SK-N-SH (cell line): ENCODE results near the gene IL5. TPM values are rescaled to one million over a fixed set of nuclear protein-coding genes. Genes with fewer than 3 reads are reported as not detected.

Experiments used
- CTCF ChIA-PET: fragments of 300-600, 350-600 bp; formaldehyde crosslinking; extraction: SDS; loops from one replicate; lab custom pipeline; 2021; lab: Yijun Ruan, JAX
- POLR2A ChIA-PET: fragments of 350-600 bp; sonication (Branson Sonifier 250); formaldehyde crosslinking; extraction: SDS; loops from one replicate; lab custom pipeline; 2020; ENCODE audit warnings: antibody characterized with exemption, inconsistent platforms; lab: Yijun Ruan, JAX
- DNase-seq: peaks from one replicate; pipeline ENCODE4 v3.0.0; 2012
- H2AFZ ChIP-seq: fragments of 200-600 bp; sonication (generic); 2 replicates; pipeline ENCODE4 v1.8.1; 2016; ENCODE audit warnings: antibody characterized with exemption, mild to moderate bottlenecking, low read depth
- H3F3A ChIP-seq: fragments of 200-600 bp; sonication (generic); replicated peaks from 2 replicates; pipeline ENCODE3; 2016; ENCODE audit warnings: antibody characterized with exemption, mild to moderate bottlenecking; ENCODE audit not compliant: insufficient read depth
- H3K27ac ChIP-seq, 2 experiments: fragments of 200-500 bp in 1 of 2; fragments of 200-600 bp in 1 of 2; sonication (Bioruptor generic) in 1 of 2; sonication (generic), shearing (Covaris generic) in 1 of 2; 2 replicates each; pipeline versions ENCODE4 v1.5.1 to v1.6.1; 2014 to 2016; ENCODE audit warnings: low read depth in 2 of 2, inconsistent platforms in 1 of 2, low read length in 1 of 2, mild to moderate bottlenecking in 1 of 2, mixed read lengths in 1 of 2
- H3K27me3 ChIP-seq: fragments of 200-600 bp; sonication (generic), shearing (Covaris generic); 2 replicates; pipeline ENCODE4 v1.6.1; 2016; ENCODE audit warnings: mixed run types; ENCODE audit not compliant: insufficient read depth
- H3K36me3 ChIP-seq, 2 experiments: fragments of 200-500 bp in 1 of 2; fragments of 200-600 bp in 1 of 2; sonication (Bioruptor generic) in 1 of 2; sonication (generic) in 1 of 2; replicated peaks in 1 of 2; 2 replicates each; pipeline versions ENCODE3 to v1.5.1; 2014 to 2016; ENCODE audit warnings: low read length in 1 of 2, mild to moderate bottlenecking in 1 of 2; ENCODE audit not compliant: insufficient read depth in 2 of 2, control insufficient read depth in 1 of 2
- H3K4me1 ChIP-seq, 2 experiments: fragments of 200-500 bp in 1 of 2; fragments of 200-600 bp in 1 of 2; sonication (Bioruptor generic) in 1 of 2; sonication (generic), shearing (Covaris generic) in 1 of 2; 2 replicates each; pipeline versions ENCODE4 v1.5.1 to v1.6.1; 2014 to 2016; ENCODE audit warnings: low read depth in 1 of 2, low read length in 1 of 2, mixed run types in 1 of 2; ENCODE audit not compliant: insufficient read depth in 2 of 2, control insufficient read depth in 1 of 2
- H3K4me2 ChIP-seq: fragments of 200-600 bp; sonication (generic), shearing (Covaris generic); 2 replicates; pipeline ENCODE4 v1.6.1; 2017; ENCODE audit warnings: mixed run types
- H3K4me3 ChIP-seq, 2 experiments: fragments of 200-500 bp in 1 of 2; fragments of 200-600 bp in 1 of 2; sonication (Bioruptor generic) in 1 of 2; sonication (generic), shearing (Covaris generic) in 1 of 2; 2 replicates each; pipeline versions ENCODE4 v1.5.1 to v1.8.1; 2014 to 2016; ENCODE audit warnings: low read depth in 2 of 2, inconsistent platforms in 1 of 2, low read length in 1 of 2, mild to moderate bottlenecking in 1 of 2, mixed read lengths in 1 of 2, moderate library complexity in 1 of 2
- H3K79me2 ChIP-seq: fragments of 200-600 bp; sonication (generic); 2 replicates; pipeline ENCODE4 v1.8.1; 2017; ENCODE audit warnings: mild to moderate bottlenecking; ENCODE audit not compliant: insufficient read depth
- H3K9ac ChIP-seq: fragments of 200-600 bp; sonication (generic); 2 replicates; pipeline ENCODE4 v1.6.1; 2017; ENCODE audit warnings: mixed run types
- H3K9me2 ChIP-seq: fragments of 200-600 bp; sonication (generic); 2 replicates; pipeline ENCODE4 v1.6.1; 2017; ENCODE audit warnings: mixed run types
- H3K9me3 ChIP-seq: fragments of 200-600 bp; sonication (generic); 2 replicates; pipeline ENCODE4 v1.6.1; 2017; ENCODE audit warnings: mixed run types, mild to moderate bottlenecking, moderate library complexity
- H4K20me1 ChIP-seq: fragments of 200-600 bp; sonication (generic); 2 replicates; pipeline ENCODE4 v1.6.1; 2017; ENCODE audit warnings: mild to moderate bottlenecking, mixed run types; ENCODE audit not compliant: insufficient read depth
- EZH2phosphoT487 ChIP-seq: fragments of 200-600 bp; sonication (generic); IDR thresholded peaks from 2 replicates; pipeline ENCODE4 v1.6.1; 2017; ENCODE audit warnings: low read depth, mixed run types, mild to moderate bottlenecking, antibody characterized with exemption, moderate library complexity, borderline replicate concordance
- FOSL2 ChIP-seq: IDR thresholded peaks from 2 replicates; pipeline ENCODE4 v1.4.0; 2012; ENCODE audit warnings: low read depth, mild to moderate bottlenecking, moderate library complexity, borderline replicate concordance
- FOXJ3 ChIP-seq: sonication (generic); formaldehyde crosslinking; IDR thresholded peaks from 2 replicates; pipeline ENCODE4 v1.5.1; 2020; ENCODE audit warnings: mild to moderate bottlenecking, missing genetic modification reagents
- FOXM1 ChIP-seq: IDR thresholded peaks from 2 replicates; pipeline ENCODE4 v1.4.0; 2012; ENCODE audit warnings: low read depth, mild to moderate bottlenecking
- GABPA ChIP-seq: IDR thresholded peaks from 2 replicates; pipeline ENCODE4 v1.4.0; 2012; ENCODE audit warnings: low read depth, mild to moderate bottlenecking
- GATA2 ChIP-seq: sonication (generic); formaldehyde crosslinking; IDR thresholded peaks from 2 replicates; pipeline ENCODE4 v1.5.0; 2020; ENCODE audit warnings: mild to moderate bottlenecking, missing genetic modification reagents
- MEF2A ChIP-seq: IDR thresholded peaks from 2 replicates; pipeline ENCODE4 v1.4.0; 2012; ENCODE audit warnings: low read depth, borderline replicate concordance
- RCOR1 ChIP-seq: fragments of 150-350 bp; IDR thresholded peaks from 2 replicates; pipeline ENCODE4 v1.6.1; 2017; ENCODE audit warnings: antibody characterized with exemption, low read length
- REST ChIP-seq: IDR thresholded peaks from 2 replicates; pipeline ENCODE4 v1.6.1; 2012; ENCODE audit warnings: mild to moderate bottlenecking, low read depth, low read length, moderate library complexity
- SIN3A ChIP-seq: IDR thresholded peaks from 2 replicates; pipeline ENCODE4 v1.6.1; 2012; ENCODE audit warnings: low read depth, mild to moderate bottlenecking, low read length, moderate library complexity, borderline replicate concordance
- SMC3 ChIP-seq: IDR thresholded peaks from 2 replicates; pipeline ENCODE4 v1.6.1; 2012; ENCODE audit warnings: low read depth, low read length, improper control_type of control experiment
- TAF1 ChIP-seq: IDR thresholded peaks from 2 replicates; pipeline ENCODE4 v1.6.1; 2012; ENCODE audit warnings: low read depth, mild to moderate bottlenecking, low read length, moderate library complexity, borderline replicate concordance
- TCF12 ChIP-seq: IDR thresholded peaks from 2 replicates; pipeline ENCODE4 v1.4.0; 2012
- TEAD4 ChIP-seq: IDR thresholded peaks from 2 replicates; pipeline ENCODE4 v1.4.0; 2012; ENCODE audit warnings: mild to moderate bottlenecking, borderline replicate concordance; ENCODE audit not compliant: insufficient read depth
- USF1 ChIP-seq: IDR thresholded peaks from 2 replicates; pipeline ENCODE4 v1.4.0; 2012; ENCODE audit warnings: low read depth, borderline replicate concordance
- USF2 ChIP-seq: fragments of 150-350 bp; IDR thresholded peaks from 2 replicates; pipeline ENCODE4 v1.6.1; 2017; ENCODE audit warnings: antibody characterized with exemption, low read length, low read depth, borderline replicate concordance
- WGBS: methylation state at CpG from one replicate; pipeline ENCODE4 v1.1.6; 2017; ENCODE audit warnings: low lambda C conversion rate; 5-methylcytosine and 5-hydroxymethylcytosine counted together
- polyA plus RNA-seq, 3 experiments: library from polyadenylated mRNA; depleted of rRNA; stranded (reverse); fragments of >200 nt; gene quantifications; 2 replicates each; pipeline ENCODE4 v1.2.3, GENCODE V29; 2012
- TF ChIP-seq, protein P1 (sequence below): IDR thresholded peaks from 2 replicates; pipeline ENCODE4 v1.4.0; 2012; ENCODE audit warnings: low read depth

Gene IL5
- polyA plus RNA-seq, 1 of the 3 experiments (the other 2 are of a cell fraction): not detected

- TF ChIP-seq SIN3A (no peak), TEAD4 (no peak), USF2 (no peak), GABPA (no peak), SMC3 (peak; percentile 36)
Observed at GRCh38 chr5:132506094-132506692, 37.1 kb downstream of the IL5 start (continued).

GRCh38 chr5:132505641-132506040 lies 37.7 kb downstream of the IL5 start:
- CTCF ChIA-PET: interaction anchor here (0.7 to 12.3 kb wide), 20 partner anchors 8 to 315 kb away, joined by 3 to 189 read pairs (median 3); partner anchors contain the start of genes IRF1 and P4HA2
- peaks cover 10% of the 10 kb centered on the region for H3F3A ChIP-seq
- WGBS: 69% methylated on average over 2 of the region's 2 CpGs
- 0 out of 2 replicates have a peak, but pooled peaks cover 7% of the 10 kb centered on the region for H3K9me3 ChIP-seq
- peak overlapping the region; percentile 47; the same call in 1 of the 2 replicates for H3K4me2 ChIP-seq
- no peaks in the 10 kb centered on the region for H3K79me2 ChIP-seq
- peak overlapping the region; percentile 3 to 52; a peak in 3 of 4 replicates for H3K27ac ChIP-seq
- H2AFZ ChIP-seq: 0 out of 2 replicates have a peak overlapping the region, but pooled peaks have one; percentile 52
- no peak overlapping the region for H3K9ac ChIP-seq
- POLR2A ChIA-PET: interaction anchor here (1.1 kb wide), 2 partner anchors 9 to 15 kb away, joined by 3 read pairs; partner anchors contain the start of gene IRF1
- no peaks in the 10 kb centered on the region for H4K20me1 ChIP-seq
- H3K36me3 ChIP-seq: no peaks in the 10 kb centered on the region
- no peaks in the 10 kb centered on the region for H3K9me2 ChIP-seq
- no peak for DNase-seq
- H3K4me1 ChIP-seq: no peaks in the 10 kb centered on the region; a peak in 1 of 4 replicates
- H3K4me3 ChIP-seq: peak overlapping the region in 1 of 2 experiments; percentile 4; a peak in 1 of 4 replicates
- H3K27me3 ChIP-seq: no peaks in the 10 kb centered on the region
- TF ChIP-seq GATA2 (CRISPR knock-in tag) (no peak), USF1 (no peak), MEF2A (no peak), SMC3 (no peak)
- TF ChIP-seq, protein P1, sequence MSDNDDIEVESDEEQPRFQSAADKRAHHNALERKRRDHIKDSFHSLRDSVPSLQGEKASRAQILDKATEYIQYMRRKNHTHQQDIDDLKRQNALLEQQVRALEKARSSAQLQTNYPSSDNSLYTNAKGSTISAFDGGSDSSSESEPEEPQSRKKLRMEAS: no peak

GRCh38 chr5:132504746-132505145 lies 38.6 kb downstream of the IL5 start:
- Histone ChIP-seq H3K36me3 (no peaks in the 10 kb centered on the region), H3K27me3 (no peaks in the 10 kb centered on the region), H3K27ac (no peak overlapping the region), H3K9me2 (no peaks in the 10 kb centered on the region), H3K4me3 (no peak overlapping the region), H3K9me3 (0 out of 2 replicates have a peak, but pooled peaks cover 4% of the 10 kb centered on the region), H2AFZ (no peak overlapping the region), H4K20me1 (no peaks in the 10 kb centered on the region), H3K79me2 (no peaks in the 10 kb centered on the region), H3K9ac (no peak overlapping the region), H3K4me1 (no peaks in the 10 kb centered on the region; a peak in 1 of 4 replicates), H3K4me2 (no peak overlapping the region), H3F3A (peaks cover 6% of the 10 kb centered on the region)
- POLR2A ChIA-PET: no interaction called here
- no peak for DNase-seq
- WGBS: 81% methylated on average over 4 of the region's 4 CpGs
- CTCF ChIA-PET: interaction anchor here (0.6 to 12.3 kb wide), 9 partner anchors 15 to 266 kb away, joined by 3 to 189 read pairs (median 4); no protein-coding TSS in a partner anchor
- no peak for TF ChIP-seq FOSL2
- no peak for TF ChIP-seq REST
- no peak for TF ChIP-seq FOXJ3 (CRISPR knock-in tag)
- TF ChIP-seq RCOR1: no peak
- TF ChIP-seq FOXM1: no peak
- no peak for TF ChIP-seq EZH2phosphoT487
- no peak for TF ChIP-seq TAF1
- TF ChIP-seq TCF12: no peak
